ENCODE results near the gene STK11.

The STK11 gene

DNA sequence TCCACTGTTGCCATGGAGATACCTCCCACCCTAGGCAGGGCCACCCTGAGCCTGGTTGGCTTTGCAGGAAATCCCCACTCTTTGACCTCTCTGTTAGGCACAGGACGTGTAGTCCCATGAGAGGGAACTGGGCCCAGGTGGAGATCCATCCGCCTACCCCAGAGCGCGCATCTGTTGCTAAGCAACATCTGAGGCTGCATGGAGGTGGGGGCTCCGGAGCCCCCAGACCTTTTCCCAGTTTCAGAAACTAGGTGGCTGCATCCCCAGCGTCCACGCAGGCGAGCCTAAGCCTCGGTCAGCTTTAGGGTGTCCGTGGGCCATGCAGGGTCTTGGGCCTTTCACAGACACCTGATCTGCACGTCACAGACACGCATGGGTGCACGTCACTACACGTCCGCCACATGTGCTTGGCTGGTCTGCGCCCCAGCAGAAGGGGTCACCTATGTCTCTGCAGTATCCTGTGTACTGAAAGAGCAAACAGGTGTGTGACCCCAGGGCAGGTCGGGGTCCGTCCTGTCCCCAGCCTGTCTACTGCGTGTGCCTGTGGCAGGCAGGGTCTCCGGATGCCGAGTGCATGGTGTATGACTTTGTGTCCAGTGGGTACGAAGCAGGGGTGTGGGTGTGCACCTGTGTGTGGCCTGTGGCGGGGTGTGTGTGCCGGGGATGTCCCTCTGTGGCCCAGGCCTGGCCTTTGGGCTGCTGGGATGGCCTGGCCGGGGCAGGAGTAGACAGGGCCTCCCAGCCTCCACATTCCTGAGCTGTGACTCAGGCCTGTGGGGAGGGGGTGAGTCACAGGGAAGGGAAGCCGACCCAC, 59.4 kb downstream of the STK11 start:
- DNase-seq (ENCODE audit: low spot score): no peak

DNA sequence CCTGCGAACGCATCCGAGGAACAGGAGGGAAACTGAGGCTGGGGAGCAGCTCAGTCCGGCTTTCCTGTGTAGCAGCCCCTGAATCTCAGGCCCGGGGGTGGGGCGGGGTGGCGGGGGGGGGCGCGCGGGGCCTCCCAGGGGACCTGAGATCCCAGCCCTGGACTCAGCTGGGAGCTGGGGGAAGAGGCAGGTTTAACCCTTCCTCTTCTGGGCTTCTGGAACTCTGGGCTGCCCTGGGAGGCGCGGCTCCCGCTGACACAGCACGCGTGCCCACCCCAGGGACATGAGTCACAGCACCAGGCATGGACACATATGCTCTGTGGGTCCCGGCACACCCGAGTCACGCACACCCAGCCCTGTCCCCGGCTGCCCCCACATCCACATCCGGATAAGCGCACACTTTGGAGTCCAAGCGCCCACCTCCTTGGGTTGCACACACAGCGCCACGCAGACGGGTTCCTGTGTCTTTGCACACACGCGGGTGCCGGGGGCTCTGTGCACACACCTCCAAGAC, 60.1 kb downstream of the STK11 start:
- no peak for DNase-seq (ENCODE audit: low spot score)
- TF ChIP-seq, protein P1, sequence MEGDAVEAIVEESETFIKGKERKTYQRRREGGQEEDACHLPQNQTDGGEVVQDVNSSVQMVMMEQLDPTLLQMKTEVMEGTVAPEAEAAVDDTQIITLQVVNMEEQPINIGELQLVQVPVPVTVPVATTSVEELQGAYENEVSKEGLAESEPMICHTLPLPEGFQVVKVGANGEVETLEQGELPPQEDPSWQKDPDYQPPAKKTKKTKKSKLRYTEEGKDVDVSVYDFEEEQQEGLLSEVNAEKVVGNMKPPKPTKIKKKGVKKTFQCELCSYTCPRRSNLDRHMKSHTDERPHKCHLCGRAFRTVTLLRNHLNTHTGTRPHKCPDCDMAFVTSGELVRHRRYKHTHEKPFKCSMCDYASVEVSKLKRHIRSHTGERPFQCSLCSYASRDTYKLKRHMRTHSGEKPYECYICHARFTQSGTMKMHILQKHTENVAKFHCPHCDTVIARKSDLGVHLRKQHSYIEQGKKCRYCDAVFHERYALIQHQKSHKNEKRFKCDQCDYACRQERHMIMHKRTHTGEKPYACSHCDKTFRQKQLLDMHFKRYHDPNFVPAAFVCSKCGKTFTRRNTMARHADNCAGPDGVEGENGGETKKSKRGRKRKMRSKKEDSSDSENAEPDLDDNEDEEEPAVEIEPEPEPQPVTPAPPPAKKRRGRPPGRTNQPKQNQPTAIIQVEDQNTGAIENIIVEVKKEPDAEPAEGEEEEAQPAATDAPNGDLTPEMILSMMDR (IDR thresholded peaks at IDR 0.05; ENCODE audit: extremely low read depth, missing control alignments): no peak

More for the DNA sequence above, 59.4 kb downstream of the STK11 start:
- TF ChIP-seq, protein P1 (IDR thresholded peaks at IDR 0.05; ENCODE audit: extremely low read depth, missing control alignments): no peak

DNA sequence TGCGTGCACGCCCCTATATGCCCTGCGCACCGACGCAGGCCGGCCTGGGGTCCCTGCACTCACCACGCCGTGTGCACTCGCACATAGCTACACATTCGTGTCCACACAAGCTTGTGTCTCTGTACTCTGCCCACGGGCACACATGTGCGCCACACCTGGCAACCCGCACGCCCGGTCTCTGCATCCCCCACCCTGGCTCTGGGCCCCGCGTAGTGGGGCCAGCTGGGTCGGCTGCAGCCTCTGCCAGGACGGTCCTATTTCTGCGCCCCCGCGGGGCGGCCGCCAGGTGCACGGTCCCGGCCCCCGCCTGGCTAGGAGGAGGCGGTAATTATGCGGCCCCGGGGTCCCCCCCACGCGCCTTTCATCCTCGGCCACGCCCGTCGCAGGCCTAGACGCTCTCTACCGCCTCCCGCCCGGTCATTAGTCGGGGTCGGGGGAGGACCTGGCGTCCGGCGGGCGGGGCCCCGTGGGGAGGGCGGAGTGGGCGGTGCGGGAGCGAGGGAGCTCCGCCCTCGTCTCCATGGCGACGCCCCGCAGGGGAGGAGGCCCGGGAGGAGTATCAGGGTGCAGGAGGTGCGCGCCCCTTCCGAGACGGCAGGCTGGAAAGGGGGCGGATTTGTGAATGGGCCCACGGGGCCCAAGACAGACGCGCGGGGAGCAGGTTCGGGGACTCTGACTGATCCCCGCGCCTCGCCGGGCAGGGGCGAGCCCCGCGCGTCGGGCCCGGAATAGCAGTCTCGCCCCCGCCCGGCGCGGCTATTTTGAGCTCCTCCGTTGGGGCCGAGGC, 60.7 kb downstream of the STK11 start:
- peak; percentile 95 for DNase-seq (ENCODE audit: low spot score)
- TF ChIP-seq, protein P1 (IDR thresholded peaks at IDR 0.05; ENCODE audit: extremely low read depth, missing control alignments): no peak

DNA sequence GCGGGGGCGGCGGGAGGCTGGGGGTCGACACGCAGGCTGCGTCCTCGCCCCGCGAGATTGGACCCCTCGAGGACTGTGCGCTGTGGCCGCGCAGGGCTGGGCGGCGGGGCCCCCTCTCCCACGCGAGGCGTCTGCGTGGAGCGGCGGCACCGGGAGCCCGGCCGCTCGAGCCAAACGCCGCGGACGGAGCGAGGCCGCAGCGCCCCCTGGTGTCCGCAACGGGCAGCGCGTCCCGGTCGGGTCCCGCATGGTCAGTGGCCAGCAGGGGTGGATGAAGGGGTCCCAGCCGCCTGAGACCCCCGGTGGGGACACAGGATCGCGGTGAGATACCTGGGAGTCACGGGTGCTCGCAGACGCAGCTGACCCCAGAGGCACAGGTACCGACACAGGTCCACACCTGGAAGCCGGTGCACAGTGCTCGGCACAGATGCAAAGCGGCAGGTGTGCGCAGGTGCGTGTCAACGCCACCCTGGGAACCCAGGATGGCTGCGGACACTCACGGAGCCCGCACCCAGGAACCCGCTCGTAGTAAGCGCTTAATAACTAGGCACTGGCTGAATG, 61.4 kb downstream of the STK11 start:
- no peak for DNase-seq (ENCODE audit: low spot score)
- TF ChIP-seq, protein P1 (IDR thresholded peaks at IDR 0.05; ENCODE audit: extremely low read depth, missing control alignments): peak; percentile 90

DNA sequence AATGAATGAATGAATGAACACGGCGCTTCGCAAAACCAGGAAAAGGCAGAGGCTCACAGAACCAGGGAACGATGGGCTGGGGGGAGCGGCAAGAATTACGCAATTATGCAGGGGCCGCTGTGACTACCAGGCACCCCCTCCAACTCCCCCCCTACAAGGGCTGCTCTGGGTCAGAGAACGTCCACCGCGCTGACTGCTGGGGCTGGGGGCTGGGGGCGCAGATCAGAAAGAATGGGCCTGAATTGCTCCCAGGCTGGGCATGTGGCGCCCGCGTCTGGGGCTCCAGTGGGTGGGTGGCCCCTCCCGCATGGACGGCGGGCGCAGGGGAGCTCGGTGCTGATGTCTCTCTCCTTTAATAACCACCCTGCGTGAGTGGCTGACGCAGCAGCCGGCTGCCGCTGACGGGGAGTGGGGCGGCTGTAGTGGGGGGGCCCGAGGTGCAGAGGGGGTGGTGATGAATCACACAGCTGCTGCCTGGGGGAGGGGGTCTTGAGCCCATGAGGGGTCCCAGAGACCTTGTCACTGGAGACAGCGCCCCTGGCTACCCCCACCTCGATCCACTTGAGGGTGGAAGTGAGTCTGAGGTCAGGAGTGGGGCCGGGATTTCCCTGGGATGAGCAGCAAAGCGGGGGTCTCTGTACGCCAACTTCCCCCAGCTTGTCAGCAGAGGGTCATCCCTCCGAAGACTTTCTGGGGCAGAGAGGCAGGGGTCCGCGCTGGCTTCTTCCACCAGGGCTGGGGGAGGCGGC, 62.1 kb downstream of the STK11 start:
- DNase-seq (ENCODE audit: low spot score): no peak
- TF ChIP-seq, protein P1 (IDR thresholded peaks at IDR 0.05; ENCODE audit: extremely low read depth, missing control alignments): no peak

DNA sequence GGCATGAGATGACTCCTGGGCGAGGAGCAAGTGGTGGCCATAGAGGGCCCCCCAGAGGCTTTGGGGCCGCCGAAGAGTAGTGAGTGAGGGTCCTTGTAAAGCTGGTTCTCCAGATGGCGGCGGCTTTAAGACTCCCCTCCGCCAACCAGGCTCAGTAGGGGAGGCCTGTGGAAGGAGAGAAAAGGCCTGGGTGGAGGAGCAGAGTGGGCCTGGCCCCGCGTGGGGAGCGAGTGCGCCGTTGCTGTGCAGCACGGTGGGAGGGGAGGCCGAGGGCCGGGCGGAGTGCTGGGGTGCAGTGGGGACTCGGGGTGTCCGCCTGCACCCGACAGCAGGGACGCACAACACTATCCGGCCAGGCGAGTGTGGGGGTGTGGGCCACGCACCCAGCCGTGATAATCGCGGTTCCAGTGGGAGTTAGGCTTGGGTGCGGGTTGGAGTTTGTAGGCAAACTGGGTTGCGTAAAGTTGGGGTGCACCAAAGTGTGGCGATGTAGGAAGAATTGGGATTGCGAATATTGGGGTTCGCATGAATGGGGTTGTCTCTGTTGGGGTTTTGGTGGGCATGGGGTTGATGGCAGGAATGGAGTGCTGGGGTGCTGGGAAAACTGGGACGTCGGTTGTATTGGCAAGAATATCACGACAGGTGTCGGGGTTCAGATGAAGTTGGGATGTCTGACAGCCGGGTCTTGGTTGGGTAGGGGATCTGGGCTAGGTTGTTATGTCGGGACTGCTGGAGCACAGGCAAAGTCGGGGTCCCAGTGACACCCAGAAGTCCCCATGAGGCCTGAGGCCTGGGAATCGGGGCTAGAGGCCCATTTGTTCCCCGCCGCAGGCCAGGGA, 62.9 kb downstream of the STK11 start:
- TF ChIP-seq, protein P1 (IDR thresholded peaks at IDR 0.05; ENCODE audit: extremely low read depth, missing control alignments): no peak
- DNase-seq (ENCODE audit: low spot score): no peak

Data from GM20000 (cell line).